Cerebellar cortex (tissue), 1 donor: ENCODE data around the gene GNG11.
"Not testable (repeated sequence)": the region's sequence is repeated elsewhere in the genome, so short reads cannot be mapped to it uniquely, and the experiment has no call there.

Source experiments
- DNase-seq: peaks from one replicate; pipeline ENCODE4 v3.0.0-alpha.2; 2015; ENCODE audit warnings: low spot score

Gene GNG11

DNA sequence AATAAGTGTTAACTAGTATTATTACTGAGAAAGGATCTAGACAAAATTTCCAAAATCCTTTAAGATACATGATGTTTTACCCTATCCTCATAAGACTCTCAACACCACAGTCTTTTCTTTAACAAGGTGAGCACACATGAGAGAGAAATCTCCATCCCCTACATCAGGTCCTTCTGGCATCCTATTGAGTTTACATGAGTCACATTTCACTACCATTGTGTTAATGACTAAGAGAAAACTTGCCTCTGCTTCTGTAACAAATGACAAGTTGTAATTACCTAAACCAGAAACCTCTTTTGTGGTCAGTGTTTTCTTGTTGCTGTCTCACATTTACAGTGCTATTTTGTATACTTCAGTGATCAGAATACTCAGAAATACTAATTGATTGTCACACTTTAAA is 9.9 kb upstream of the GNG11 start:
- DNase-seq = not testable (repeated sequence)

GRCh38 chr7:93913197-93913596 is 8.3 kb upstream of the GNG11 start:
- no peak for DNase-seq

DNA sequence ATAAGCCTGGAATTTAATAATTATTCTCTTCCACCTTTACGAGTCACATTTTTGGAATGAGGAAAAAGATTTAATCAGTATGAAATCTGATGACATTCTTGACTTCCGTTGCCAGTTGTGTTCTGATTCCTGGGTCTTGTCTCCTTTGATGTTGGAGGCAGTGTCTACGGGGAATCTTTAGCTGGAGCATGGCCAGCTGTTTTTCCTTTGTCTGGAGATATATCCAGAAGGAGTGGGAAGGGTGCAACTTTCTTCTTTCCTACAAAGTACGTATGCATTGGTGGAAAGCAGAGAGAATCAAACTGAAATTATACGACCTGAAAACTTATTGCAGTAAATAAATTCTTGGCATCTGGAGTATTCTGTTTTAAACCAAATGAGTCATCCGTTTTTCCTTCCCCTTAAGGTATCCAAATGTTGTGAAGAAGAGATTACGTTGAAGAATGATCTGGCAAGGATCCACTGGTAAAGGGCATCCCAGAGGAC is 6.9 kb upstream of the GNG11 start:
- no peak for DNase-seq

- DNase-seq = not testable (repeated sequence)
Measured at GRCh38 chr7:93915206-93915842, 6.2 kb upstream of the GNG11 start.

- DNase-seq = not testable (repeated sequence)
Measured at GRCh38 chr7:93915888-93916287, 5.6 kb upstream of the GNG11 start.

DNA sequence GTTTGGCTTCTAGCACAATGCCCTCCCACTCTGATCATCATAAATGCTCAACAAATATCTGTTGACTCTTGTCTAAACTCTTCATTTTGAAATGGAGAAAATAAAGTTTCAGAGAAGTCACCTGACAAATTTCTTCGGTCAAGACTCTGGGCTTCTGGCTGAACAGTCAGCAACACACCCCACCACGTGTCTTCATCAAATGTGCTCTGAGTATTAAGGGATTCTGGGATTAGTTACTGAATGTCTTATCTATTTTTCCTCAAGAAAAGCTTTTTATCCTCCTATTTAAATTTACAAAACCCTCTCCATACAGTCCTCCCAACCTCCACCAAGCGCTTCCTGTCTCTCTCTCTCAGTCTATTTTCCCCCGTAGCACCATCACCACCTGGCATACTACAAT is 5.2 kb upstream of the GNG11 start:
- DNase-seq = not testable (repeated sequence)

- no peak for DNase-seq
Measured at GRCh38 chr7:93920496-93921182, 896 bp upstream of the GNG11 start.

- no peak for DNase-seq
Measured at GRCh38 chr7:93921186-93921585, 349 bp upstream of the GNG11 start.

DNA sequence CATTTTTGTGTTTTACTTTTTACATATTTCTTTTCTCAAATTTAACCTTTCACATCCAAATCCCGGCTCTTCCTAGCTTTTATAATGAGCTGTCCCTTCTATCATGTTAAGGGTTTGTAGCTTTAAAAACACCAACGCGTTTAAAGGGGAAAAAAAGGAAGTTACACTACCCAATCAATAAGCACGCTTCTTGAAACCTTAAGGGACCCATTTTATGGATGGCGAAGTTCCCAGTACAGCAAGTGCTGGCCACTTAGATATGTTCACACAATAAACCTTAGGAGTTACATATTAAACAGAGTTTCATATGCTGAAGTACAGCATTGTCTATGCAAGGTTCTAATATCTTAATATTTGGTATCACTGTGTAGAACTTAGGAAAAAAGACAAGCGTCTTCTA is 1.8 kb downstream of the GNG11 start:
- DNase-seq = no peak

- DNase-seq = no peak
Measured at GRCh38 chr7:93923942-93924341, 2.4 kb downstream of the GNG11 start.

- DNase-seq = no peak
Measured at GRCh38 chr7:93926800-93927199, 5.3 kb downstream of the GNG11 start.

DNA sequence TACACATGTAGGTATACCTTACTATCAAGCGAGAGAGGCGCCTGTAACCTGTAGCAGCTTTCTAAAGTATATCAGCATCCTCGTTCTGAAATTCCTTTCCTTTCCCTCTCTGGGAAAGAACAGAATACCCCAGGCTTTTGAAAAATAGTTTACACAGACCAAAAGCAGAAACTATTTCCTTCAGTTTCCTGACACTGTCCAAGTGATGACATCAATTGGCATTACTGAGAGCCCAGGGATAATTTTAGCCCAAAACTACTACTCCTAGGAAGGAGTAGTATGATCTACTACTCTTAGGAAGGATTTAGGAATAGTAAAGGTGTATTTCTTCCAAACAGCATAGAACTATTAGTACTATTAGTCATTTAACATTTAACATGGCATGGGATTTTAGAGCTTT is 6.0 kb downstream of the GNG11 start:
- DNase-seq = no peak

GRCh38 chr7:93931655-93932054 is 10.1 kb downstream of the GNG11 start:
- no peak for DNase-seq

GRCh38 chr7:93933156-93933555 is 11.6 kb downstream of the GNG11 start:
- DNase-seq = no peak

- no peak for DNase-seq
Measured at GRCh38 chr7:93935102-93935501, 13.6 kb downstream of the GNG11 start.

DNA sequence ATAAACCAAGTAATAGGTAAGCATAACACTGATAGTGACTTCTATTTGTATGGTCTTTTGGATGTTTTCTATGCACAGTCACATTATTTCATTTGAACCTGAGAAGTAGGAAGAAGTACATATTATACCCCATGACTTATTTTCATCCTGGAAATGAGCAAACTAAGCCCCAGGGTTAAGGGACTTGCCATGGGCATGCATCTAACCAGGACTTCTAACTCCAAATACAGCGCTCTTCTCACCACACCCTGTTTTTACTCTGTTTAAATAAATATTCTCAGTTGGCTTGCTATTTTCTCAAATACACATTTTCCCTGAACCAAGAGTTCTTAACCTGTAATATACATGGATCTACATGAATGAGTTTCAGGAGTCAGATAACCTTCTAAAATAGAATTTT is 16.3 kb downstream of the GNG11 start:
- DNase-seq = no peak

DNA sequence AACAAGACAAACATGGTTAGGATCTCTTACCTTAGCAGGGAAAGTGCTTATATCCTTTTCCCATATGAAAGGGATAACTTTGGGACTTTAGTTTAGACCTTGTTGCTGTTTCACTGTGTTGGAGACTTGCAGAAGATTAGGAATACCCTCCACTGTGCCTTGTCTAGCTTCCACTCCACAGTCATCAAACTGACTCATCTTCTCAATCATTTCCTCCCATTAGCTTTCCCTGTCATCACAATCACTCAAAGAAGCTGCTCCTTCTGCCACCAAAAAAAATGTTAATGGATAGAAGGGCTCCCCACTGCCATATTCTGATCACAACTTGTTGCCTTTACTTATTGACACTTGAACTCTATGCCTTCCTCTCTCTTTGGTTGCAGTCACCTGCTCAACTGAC is 16.8 kb downstream of the GNG11 start:
- no peak for DNase-seq

GRCh38 chr7:93941945-93942344 is 20.4 kb downstream of the GNG11 start:
- DNase-seq = no peak

DNA sequence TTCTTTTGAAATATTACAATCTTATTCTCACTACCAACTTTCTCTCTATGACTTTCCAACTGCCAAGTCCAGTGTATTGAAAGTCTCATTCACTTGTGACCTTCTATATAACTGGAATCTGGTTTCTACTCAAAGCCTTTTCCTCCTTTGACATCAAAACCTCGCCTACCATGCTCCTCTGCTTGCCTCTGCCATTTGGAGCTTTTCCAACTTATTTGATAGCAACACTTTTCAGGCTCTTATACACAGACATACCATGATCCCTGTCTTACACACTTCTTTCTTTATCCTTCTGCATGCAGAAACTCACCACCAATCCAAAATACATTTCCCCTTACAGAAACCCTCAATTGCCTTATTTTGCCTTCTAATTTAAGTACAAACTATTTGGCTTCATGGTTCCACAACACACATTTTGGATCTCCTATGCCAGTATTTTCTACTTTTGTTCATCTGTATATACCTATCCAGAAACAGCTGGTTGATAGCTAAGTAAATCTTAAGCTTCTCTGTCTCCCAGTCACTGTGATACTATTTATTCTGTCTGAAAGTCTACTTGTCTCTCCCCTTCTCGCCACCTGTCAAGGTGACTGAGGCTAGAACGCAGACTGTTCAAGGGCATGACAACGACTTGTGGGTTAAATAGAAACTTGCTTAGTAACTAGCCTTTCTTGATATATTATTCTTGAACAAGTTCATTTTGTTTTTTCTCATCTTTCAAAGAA is 22.4 kb downstream of the GNG11 start:
- DNase-seq = no peak

DNA sequence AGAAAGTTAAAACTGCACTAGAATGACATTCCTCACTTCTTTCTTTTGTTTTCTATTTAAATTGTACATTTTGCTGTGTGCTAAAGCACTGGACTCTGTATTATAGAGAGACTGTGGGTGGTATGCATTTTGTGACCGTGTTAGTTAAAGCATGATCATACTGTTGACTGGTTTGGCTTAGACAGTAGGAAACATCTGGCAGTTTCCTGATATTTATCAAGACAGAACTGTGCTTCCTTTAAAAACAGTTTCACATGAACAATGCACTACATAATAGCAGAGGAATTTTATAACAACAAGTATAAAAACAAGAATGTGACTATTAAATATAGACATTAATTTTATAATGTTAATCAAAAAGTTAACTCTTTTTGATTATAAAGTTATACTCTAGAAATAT is 23.1 kb downstream of the GNG11 start:
- no peak for DNase-seq

DNA sequence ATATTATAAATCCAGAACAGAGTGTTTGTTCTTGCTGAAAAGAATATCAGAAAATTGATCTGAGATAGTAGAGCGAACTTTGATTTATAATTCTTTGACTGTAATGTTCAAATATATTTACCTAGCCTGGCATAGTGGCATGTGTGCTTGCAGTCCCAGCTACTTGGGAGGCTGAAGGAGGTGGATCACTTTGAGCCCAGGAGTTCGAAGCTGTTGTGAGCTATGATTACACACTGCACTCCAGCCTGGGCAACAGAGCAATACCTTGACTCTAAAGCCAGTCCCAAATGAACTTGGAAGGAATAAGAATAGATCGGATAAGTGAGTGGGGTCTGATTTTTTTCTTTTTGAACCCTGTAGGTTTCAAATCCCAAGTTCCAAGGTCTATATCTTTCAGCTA is 23.5 kb downstream of the GNG11 start:
- no peak for DNase-seq

- no peak for DNase-seq
Measured at GRCh38 chr7:93945756-93946535, 24.4 kb downstream of the GNG11 start.
